Measurements from ENCODE around the gene SLC31A1.

The SLC31A1 gene

GRCh38 chr9:113309204-113309813 lies 88.0 kb downstream of the SLC31A1 start:
- ATAC-seq, result no peak

GRCh38 chr9:113310538-113310937 lies 89.2 kb downstream of the SLC31A1 start:
- ATAC-seq, result no peak

DNA sequence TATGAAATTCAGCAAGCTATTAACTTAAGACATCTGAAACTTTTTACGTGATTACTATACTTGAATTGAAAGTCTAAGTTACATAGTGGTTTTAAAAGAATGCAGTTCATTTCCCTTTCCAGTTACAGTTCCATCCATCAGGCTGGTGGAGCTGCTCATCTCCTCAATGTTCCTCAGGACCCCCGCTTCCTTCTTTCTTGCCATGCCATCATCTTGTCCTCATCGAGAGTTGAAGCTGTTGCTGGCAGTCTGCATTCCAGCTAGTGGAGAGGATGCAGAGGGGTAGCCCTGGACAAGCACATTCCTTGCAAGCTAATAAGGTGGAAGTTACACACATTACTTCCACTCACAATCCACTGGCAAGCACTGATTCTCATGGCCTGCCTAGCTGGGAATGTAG lies 90.6 kb downstream of the SLC31A1 start:
- no peak for ATAC-seq

DNA sequence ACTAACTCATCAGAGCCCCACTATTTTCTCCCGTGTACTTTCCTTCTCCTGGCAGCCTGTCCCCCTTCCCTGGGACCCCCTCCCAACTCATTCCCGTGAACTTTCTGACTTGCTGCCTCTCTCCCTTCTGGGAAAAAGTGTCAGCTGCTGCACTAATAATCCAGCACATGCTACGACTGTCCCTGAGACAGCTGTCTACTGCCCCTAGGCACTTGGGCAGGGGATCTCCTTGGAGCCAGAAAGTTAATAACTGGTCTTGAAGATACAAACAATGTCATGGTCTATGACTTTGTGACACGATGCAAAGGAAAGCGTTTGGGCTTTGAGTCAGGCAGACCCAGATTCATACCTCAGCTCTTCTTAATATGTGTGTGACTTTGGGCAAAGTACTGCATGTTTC lies 91.9 kb downstream of the SLC31A1 start:
- ATAC-seq, result no peak
